ENCODE data around the gene EVX2. TPM values are rescaled to one million over a fixed set of nuclear protein-coding genes. Genes with fewer than 3 reads are reported as not detected.

EVX2 gene
- total and polyA plus RNA-seq, 9 of the 15 experiments (the other 6 are each of a cell fraction or from before 2014, with no cell fraction given): not detected

- Histone ChIP-seq H3K27me3 (ENCODE audit: control insufficient read depth in 2 of 2, insufficient read depth in 2 of 2, low read length in 2 of 2) (peaks cover 70 to 84% of the 10 kb centered on the region in 2 experiments), H3K27ac (ENCODE audit: extremely low read depth, low read depth, low read length) (no peak overlapping the region), H3K9me3 (replicated peaks; ENCODE audit: control insufficient read depth, insufficient read depth, low read depth, low read length) (no peaks in the 10 kb centered on the region; the same call in 1 of the 2 replicates), H3K79me2 (ENCODE audit: control insufficient read depth, insufficient read depth, low read length) (no peaks in the 10 kb centered on the region), H3K9me1 (ENCODE audit: control insufficient read depth, insufficient read depth, low read length) (no peaks in the 10 kb centered on the region), H3K4me1 (replicated peaks in 1 of 2; ENCODE audit: control insufficient read depth in 2 of 2, insufficient read depth in 2 of 2, low read length in 2 of 2) (peaks cover 0 to 27% of the 10 kb centered on the region in 2 experiments; a peak in 2 of 5 replicates), H2AFZ (ENCODE audit: low read depth, low read length) (no peak overlapping the region), H3K9ac (ENCODE audit: insufficient read depth in 1 of 2, low read depth in 2 of 2, low read length in 2 of 2) (no peak overlapping the region), H3K36me3 (ENCODE audit: control insufficient read depth, insufficient read depth, low read length) (no peaks in the 10 kb centered on the region), H4K20me1 (replicated peaks; ENCODE audit: control insufficient read depth, insufficient read depth, low read length) (peaks cover 9% of the 10 kb centered on the region; the same call in 1 of the 2 replicates), H3K4me2 (ENCODE audit: insufficient read depth, low read length) (no peak overlapping the region), H3K4me3 (no peak overlapping the region)
- no peak for TF ChIP-seq RB1 (IDR thresholded peaks at IDR 0.05; ENCODE audit: low read depth)
- no peak for TF ChIP-seq NONO (IDR thresholded peaks at IDR 0.05; ENCODE audit: low read depth in 2 of 2, low read length in 1 of 2)
- TF ChIP-seq HNRNPLL (IDR thresholded peaks at IDR 0.05; ENCODE audit: low read depth, low read length, poor library complexity, severe bottlenecking): no peak
- no peak for TF ChIP-seq HOMEZ (CRISPR knock-in tag; IDR thresholded peaks at IDR 0.05)
- POLR2A ChIA-PET: interaction anchor here (0.6 kb wide), 1 partner anchor 163 kb away, joined by 3 read pairs; no protein-coding TSS in a partner anchor
- intact Hi-C loops (cut with micrococcal nuclease): no loop called here
- WGBS (ENCODE audit: insufficient coverage, low coverage, missing lambda C conversion rate): 0% methylated on average over 6 of the region's 6 CpGs
- DNase-seq (ENCODE audit: extremely low read depth in 1 of 4, low spot score in 3 of 4) (no peak), FAIRE-seq (no peak), ATAC-seq (no peak)
- in situ Hi-C loops (cut with MboI): loop anchor here (10.0 to 25.0 kb wide), 2 partner anchors 664 to 1052 kb away; no protein-coding TSS in a partner anchor
- CTCF ChIA-PET (ENCODE audit: low intra/inter-chr PET ratio): interaction anchor here (1.2 to 1.5 kb wide), 2 partner anchors 399 to 722 kb away, joined by 5 to 8 read pairs; no protein-coding TSS in a partner anchor
- BruUV-seq (replicated peaks): no TSS peak
Observed at GRCh38 chr2:176088937-176089842, 5.4 kb upstream of the EVX2 start.
